D721Med (cell line): ENCODE data around the gene PCNX3.

Source experiments
- DNase-seq: peaks from one replicate; pipeline ENCODE4 v3.0.0; 2011; ENCODE audit warnings: low spot score; ENCODE audit not compliant: insufficient read length
- FAIRE-seq: peaks from 2 replicates; lab custom pipeline; 2011; peaks lifted over from hg19 to GRCh38; lab: Jason Lieb, UNC
- CTCF ChIP-seq: IDR thresholded peaks from 2 replicates; pipeline ENCODE4 v1.5.1; 2012; ENCODE audit warnings: mild to moderate bottlenecking, control low read depth; ENCODE audit not compliant: insufficient read depth; ENCODE audit errors: missing control alignments

PCNX3 gene

GRCh38 chr11:65622011-65622410 is 6.4 kb downstream of the PCNX3 start:
- DNase-seq = no peak
- FAIRE-seq = no peak
- TF ChIP-seq CTCF = no peak

- no peak for DNase-seq
- no peak for TF ChIP-seq CTCF
- no peak for FAIRE-seq
Measured at GRCh38 chr11:65623177-65623576, 7.6 kb downstream of the PCNX3 start.

GRCh38 chr11:65623852-65624616 is 8.5 kb downstream of the PCNX3 start:
- FAIRE-seq = no peak
- DNase-seq = no peak
- no peak for TF ChIP-seq CTCF

GRCh38 chr11:65624931-65625627 is 9.5 kb downstream of the PCNX3 start:
- no peak for TF ChIP-seq CTCF
- no peak for FAIRE-seq
- DNase-seq = no peak

GRCh38 chr11:65625628-65626342 is 10.2 kb downstream of the PCNX3 start:
- FAIRE-seq (no peak), DNase-seq (peak; percentile 55)
- TF ChIP-seq CTCF = peak; percentile 45

GRCh38 chr11:65627202-65627601 is 11.6 kb downstream of the PCNX3 start:
- FAIRE-seq (no peak), DNase-seq (no peak)
- no peak for TF ChIP-seq CTCF
